D721Med (cell line): Measurements from ENCODE around the gene SNX10.

Experiments
- DNase-seq: peaks from one replicate; pipeline ENCODE4 v3.0.0; 2011; ENCODE audit warnings: low spot score; ENCODE audit not compliant: insufficient read length
- FAIRE-seq: peaks from 2 replicates; lab custom pipeline; 2011; peaks lifted over from hg19 to GRCh38; lab: Jason Lieb, UNC
- TF ChIP-seq, protein P1 (sequence below): IDR thresholded peaks from 2 replicates; pipeline ENCODE4 v1.5.1; 2012; ENCODE audit warnings: mild to moderate bottlenecking, control low read depth; ENCODE audit not compliant: insufficient read depth; ENCODE audit errors: missing control alignments

Gene SNX10

DNA sequence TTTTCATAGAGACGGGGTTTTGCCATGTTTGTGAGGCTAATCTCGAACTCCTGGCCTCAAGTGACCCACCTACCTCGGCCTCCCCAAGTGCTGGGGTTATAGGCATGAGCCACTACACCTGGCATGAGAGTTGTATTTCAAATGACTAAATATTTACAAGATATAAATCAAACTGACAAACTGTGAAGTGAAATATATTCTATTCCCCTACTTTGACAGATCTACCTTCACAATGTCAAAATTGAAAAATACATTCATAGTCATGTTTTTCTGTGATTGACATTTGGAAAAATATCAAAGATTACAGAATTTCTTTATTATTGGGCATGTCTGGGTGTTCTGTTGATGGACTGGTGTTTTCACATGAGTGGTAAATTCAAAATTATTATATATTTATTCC is 16.4 kb upstream of the SNX10 start:
- TF ChIP-seq, protein P1, sequence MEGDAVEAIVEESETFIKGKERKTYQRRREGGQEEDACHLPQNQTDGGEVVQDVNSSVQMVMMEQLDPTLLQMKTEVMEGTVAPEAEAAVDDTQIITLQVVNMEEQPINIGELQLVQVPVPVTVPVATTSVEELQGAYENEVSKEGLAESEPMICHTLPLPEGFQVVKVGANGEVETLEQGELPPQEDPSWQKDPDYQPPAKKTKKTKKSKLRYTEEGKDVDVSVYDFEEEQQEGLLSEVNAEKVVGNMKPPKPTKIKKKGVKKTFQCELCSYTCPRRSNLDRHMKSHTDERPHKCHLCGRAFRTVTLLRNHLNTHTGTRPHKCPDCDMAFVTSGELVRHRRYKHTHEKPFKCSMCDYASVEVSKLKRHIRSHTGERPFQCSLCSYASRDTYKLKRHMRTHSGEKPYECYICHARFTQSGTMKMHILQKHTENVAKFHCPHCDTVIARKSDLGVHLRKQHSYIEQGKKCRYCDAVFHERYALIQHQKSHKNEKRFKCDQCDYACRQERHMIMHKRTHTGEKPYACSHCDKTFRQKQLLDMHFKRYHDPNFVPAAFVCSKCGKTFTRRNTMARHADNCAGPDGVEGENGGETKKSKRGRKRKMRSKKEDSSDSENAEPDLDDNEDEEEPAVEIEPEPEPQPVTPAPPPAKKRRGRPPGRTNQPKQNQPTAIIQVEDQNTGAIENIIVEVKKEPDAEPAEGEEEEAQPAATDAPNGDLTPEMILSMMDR, result no peak
- DNase-seq, result no peak
- FAIRE-seq, result no peak

DNA sequence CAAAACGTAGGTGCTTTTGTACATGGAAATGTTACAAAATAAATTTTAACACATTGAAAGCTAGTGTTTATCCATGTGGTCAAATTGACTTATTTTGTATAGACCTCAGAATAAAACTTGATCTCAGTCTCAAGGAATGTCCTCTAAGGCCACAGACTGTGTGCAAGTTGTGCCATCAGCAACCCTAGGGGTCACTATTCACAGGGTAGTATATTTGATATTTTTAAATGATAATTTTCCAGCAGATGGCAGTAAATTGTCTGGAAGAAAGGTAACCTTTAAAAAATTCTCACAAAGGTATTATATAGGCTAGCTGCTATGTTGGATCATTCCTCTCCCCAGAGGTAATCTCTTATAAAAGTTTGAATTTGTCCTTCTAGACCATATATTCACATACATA is 12.9 kb upstream of the SNX10 start:
- no peak for FAIRE-seq

DNA sequence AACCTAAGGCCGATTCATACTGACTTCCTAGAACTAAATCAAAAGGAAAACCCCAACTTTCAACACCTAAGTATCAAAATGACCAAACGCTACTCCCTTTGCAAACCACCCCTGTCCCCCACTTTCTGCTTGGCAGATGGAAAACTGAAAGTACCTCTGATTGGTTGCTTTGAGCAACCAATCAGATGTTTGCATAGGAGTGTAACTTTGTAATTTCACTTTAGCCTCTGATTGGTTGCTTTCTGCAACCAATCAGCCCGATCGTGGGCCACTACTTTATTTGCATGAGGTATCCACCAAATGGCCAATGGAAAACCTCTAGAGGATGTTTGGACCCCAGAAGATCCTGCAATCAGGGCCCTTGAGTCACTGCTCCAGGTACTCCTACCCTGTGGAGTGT is 12.3 kb upstream of the SNX10 start:
- DNase-seq (no peak), FAIRE-seq (no peak)
- TF ChIP-seq, protein P1, result no peak

More for the DNA sequence above, 12.9 kb upstream of the SNX10 start:
- no peak for DNase-seq
- TF ChIP-seq, protein P1, result peak; percentile 33

DNA sequence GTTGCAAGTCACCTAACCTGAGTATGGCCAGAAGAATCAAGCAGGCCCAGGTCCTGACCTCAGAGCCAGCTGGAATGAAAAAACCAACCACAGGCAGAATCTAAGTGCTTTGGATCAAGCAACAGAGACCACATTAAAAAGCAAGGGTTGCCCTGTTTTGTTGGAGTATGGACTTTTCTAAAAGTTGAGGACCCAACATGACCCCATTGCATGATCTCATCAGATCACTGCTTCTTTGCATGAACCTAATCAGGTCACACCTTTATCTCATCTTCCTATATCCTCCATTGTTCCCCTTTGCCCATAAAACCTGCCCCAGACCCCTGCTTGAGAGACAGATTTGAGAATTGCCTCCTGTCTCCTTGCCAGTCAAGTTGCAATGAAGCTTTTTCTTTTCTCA is 11.6 kb upstream of the SNX10 start:
- FAIRE-seq, result no peak
- TF ChIP-seq, protein P1, result no peak

DNA sequence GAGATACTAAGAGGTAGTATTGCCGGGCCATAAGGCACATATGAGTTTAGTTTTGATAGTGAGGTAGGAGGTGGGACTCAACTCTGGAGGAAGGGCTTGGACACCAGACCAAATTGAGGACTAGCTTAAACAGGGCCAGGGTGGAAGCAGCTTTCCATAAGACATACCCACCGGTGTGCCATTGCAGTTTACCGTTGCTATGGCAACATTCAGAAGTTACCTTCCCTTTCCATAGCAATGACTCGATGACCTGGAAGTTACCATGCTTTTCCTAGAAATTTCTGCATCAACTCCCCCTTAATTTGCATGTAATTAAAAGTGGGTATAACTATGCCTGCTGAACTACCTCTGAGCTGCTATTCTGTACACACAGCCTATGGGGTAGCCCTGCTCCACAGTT is 10.9 kb upstream of the SNX10 start:
- FAIRE-seq (no peak), DNase-seq (no peak)
- TF ChIP-seq, protein P1, result no peak

More for the DNA sequence above, 11.6 kb upstream of the SNX10 start:
- no peak for DNase-seq

DNA sequence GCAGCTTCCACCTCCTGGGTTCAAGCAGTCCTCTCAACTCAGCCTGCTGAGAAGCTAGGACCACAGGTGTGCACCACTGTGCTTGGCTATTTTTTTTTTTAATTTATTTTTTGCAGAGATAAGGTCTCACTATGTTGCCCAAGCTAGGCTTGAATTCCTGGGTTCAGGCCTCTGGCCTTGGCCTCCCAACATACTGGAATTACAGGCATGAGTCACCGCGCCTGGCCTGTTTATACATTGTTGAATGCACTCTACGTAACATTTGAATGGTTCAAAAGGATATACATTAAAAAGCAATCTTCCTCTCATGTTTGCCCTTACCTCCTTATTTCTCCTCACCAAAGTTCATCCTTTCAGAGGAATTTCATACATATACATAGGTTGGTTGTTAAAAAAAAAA is 7.2 kb upstream of the SNX10 start:
- TF ChIP-seq, protein P1, result no peak
- FAIRE-seq (no peak), DNase-seq (no peak)

DNA sequence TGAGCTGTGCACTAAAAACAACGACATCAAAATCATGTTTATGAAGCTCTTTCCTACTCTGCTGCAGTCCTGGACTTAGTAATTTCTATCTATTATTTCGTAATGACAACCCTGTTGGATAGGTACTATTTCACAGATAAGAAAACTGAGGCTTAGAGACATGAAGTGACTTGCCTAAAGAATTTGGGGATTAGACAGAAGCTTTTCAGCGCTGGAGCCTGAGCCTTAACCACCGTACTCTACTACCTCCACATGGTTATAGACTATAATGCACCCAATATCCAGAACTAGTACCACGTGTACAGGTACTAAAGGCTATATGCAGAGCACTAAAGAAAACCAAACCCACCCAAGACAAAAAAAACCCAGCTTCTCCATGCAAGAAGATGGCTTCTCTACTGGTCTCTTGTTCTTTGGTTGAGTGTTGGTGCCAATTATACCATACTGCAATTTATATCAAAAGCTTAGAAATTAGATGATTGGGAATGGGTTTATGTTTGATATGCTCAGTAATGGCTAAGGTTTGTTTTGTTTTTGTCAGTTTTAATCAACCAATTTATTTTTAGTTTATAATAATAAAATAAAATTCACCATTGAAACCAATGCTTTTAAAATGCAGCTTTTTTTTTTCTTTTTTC is 6.5 kb upstream of the SNX10 start:
- DNase-seq (no peak), FAIRE-seq (peak; percentile 91)
- TF ChIP-seq, protein P1, result peak; percentile 28
